Heart right ventricle (tissue), 16 donors: ENCODE data around the gene ZFP90. TPM values are rescaled to one million over a fixed set of nuclear protein-coding genes. Genes with fewer than 3 reads are reported as not detected.

Source experiments
- ATAC-seq, 8 donors: fragments of 200-7000 bp; cut with Tn5 transposase; one replicate each; pipeline ENCODE4 v1.9.1; 2020; ENCODE audit warnings: mild to moderate bottlenecking in 8 of 8, moderate library complexity in 8 of 8, moderate number of reproducible peaks in 1 of 8
- DNase-seq, 2 donors: peaks; one replicate each; pipeline ENCODE4 v3.0.0-alpha.2; 2020
- H3K27ac ChIP-seq, 10 donors: fragments of 200-600 bp; sonication (generic) in 2 of 10; one replicate each; pipeline versions ENCODE4 v1.5.0 to v1.8.0; 2020 to 2022; ENCODE audit warnings: mild to moderate bottlenecking in 3 of 10
- H3K27me3 ChIP-seq, 7 donors: fragments of 200-600 bp; one replicate each; pipeline ENCODE4 v1.8.0; 2021 to 2022; ENCODE audit warnings: mild to moderate bottlenecking in 2 of 7
- H3K36me3 ChIP-seq, 9 donors: fragments of 200-600 bp; sonication (generic) in 1 of 9; one replicate each; pipeline versions ENCODE4 v1.5.0 to v1.8.0; 2020 to 2022; ENCODE audit warnings: mild to moderate bottlenecking in 2 of 9
- H3K4me1 ChIP-seq, 9 donors: fragments of 200-600 bp; sonication (generic) in 1 of 9; one replicate each; pipeline versions ENCODE4 v1.5.0 to v1.8.0; 2020 to 2022; ENCODE audit warnings: mild to moderate bottlenecking in 4 of 9
- H3K4me3 ChIP-seq, 10 donors: fragments of 200-600 bp; sonication (generic) in 2 of 10; one replicate each; pipeline versions ENCODE4 v1.5.0 to v1.8.0; 2020 to 2022; ENCODE audit warnings: mild to moderate bottlenecking in 7 of 10, moderate library complexity in 2 of 10
- H3K9me3 ChIP-seq, 11 donors: fragments of 200-600 bp in 10 of 11; sonication (generic) in 2 of 11; one replicate each; pipeline versions ENCODE4 v1.5.0 to v1.8.0; 2013 to 2022; ENCODE audit warnings: mild to moderate bottlenecking in 2 of 11, control low read depth in 1 of 11, moderate library complexity in 1 of 11
- CTCF ChIP-seq, 9 donors: fragments of 200-600 bp; sonication (generic) in 2 of 9; IDR thresholded peaks; one replicate each; pipeline versions ENCODE4 v1.5.0 to v1.8.0; 2021 to 2022; ENCODE audit warnings: antibody characterized with exemption in 9 of 9, mild to moderate bottlenecking in 5 of 9, moderate library complexity in 1 of 9
- WGBS, 2 donors: extraction: QIAGEN DNeasy Blood & Tissue Kit; methylation state at CpG; one replicate each; pipeline ENCODE4 v1.1.7; 2013; ENCODE audit warnings: inconsistent platforms in 1 of 2; 5-methylcytosine and 5-hydroxymethylcytosine counted together
- intact Hi-C, 10 donors: fragments of 100-400 bp; cut with DNase I; formaldehyde crosslinking; loops; one replicate each; pipeline versions ENCODE4 v1.11.1 to v1.14.2; 2022
- long read RNA-seq, 3 donors: library from polyadenylated mRNA; unstranded; transcript quantifications; one replicate each; pipeline ENCODE4 v2.0.0, GENCODE V29; 2020 to 2021
- polyA plus RNA-seq, 2 donors: library from polyadenylated mRNA; stranded (reverse); fragments of 200-250 nt; gene quantifications; one replicate each; pipeline ENCODE4 v1.2.3, GENCODE V29; 2013
- total RNA-seq, 10 donors: library from RNA; stranded (reverse); fragmentation: NEBNext Ultra II Directional in 3 of 10; extraction: Animal tissue kit (Norgen Biotek cat#: 25700) in 3 of 10; gene quantifications; one replicate each; pipeline versions ENCODE4 v1.2.1 to v1.2.4, GENCODE V29; 2021 to 2023
- donor health status: Arrhythmogenic right ventricular cardiomyopathy.
- donor health status: ischemic (EF 13 %, LVEDD 7.1; RV severe dilation, severe dysfunction).
- donor health status: healthy with polysubstance abuse.
- donor health status: DM: no; HTN: yes; CAD: no.
- donor health status: DM: no; HTN: no; CAD: no.
- donor health status: ischemic (EF 25% LVEDD 6.9; RV normal size, moderate dysfunction).
- donor health status: ischemic (EF 25% LVEDD 5.7; RV mildly dilated, moderate dysfunction).
- donor health status: healthy.
- donor health status: DM: yes; HTN: yes; CAD: no.
- donor health status: Ischemic cardiomyopathy.
- donor health status: ischemic (EF 35%, LVEDD 5.7; RV mildly dilated, moderate dysfunction).
- donor health status: nonischemic (EF 11% LVEDD 7.7; RV severe dilation, severe dysfunction).
- donor health status: DM: yes; HTN: yes; CAD: no.
- donor health status: PGD.
- donor health status: ischemic (EF 29% LVEDD 5.4; RV normal size, mild dysfunction).
- donor health status: nonischemic (EF 23%, LVEDD 6.1; RV moderate dilation, normal function).

The ZFP90 gene
- total RNA-seq (10 to 100 TPM in 9 of 10 donors, 1 to 10 TPM in 1; 9.1 to 15.6 (median 12.2) TPM), polyA plus RNA-seq (1 to 10 TPM; 5.0 to 7.0 TPM)
- long read RNA-seq, donor 1, partial matches to known transcripts = 1 of 6 reads
- long read RNA-seq, donor 1, other reads (novel, unspliced or antisense) = 2 of 6 reads
- long read RNA-seq, donor 2, partial matches to known transcripts = 0 of 2 reads
- long read RNA-seq, donor 2, other reads (novel, unspliced or antisense) = 2 of 2 reads
- long read RNA-seq, donor 3, partial matches to known transcripts = 0 of 2 reads
- long read RNA-seq, donor 3, other reads (novel, unspliced or antisense) = 1 of 2 reads

GRCh38 chr16:68538880-68539701, at the start of gene ZFP90:
ZFP90 (plus strand) TSS chr16:68539291; CDS start chr16:68539793, 502 bp downstream.
- Histone ChIP-seq H3K27me3 (no peaks in the 10 kb centered on the region), H3K36me3 (peaks cover 0 to 24% (median 0%) of the 10 kb centered on the region in 9 donors), H3K27ac (peak within 1 kb of the TSS; percentile 19 to 91 (median 82)), H3K9me3 (peaks cover 0 to under 1% (median 0%) of the 10 kb centered on the region in 11 donors), H3K4me1 (peaks cover 0 to 16% (median 9%) of the 10 kb centered on the region in 9 donors), H3K4me3 (peak within 1 kb of the TSS; percentile 84 to 99 (median 95))
- 1% methylated on average over 61 to 71 of the region's 71 CpGs for WGBS, 2 donors
- no peak for TF ChIP-seq CTCF (IDR thresholded peaks at IDR 0.05)
- intact Hi-C loops = loop anchor here in 1 of 10 donors (10.0 kb wide), 1 partner anchor 306 kb away; the partner anchor contains the start of gene TANGO6
- ATAC-seq = peak; percentile 99 to 100 (median 99)
- DNase-seq = peak; percentile 88 to 94

- intact Hi-C loops = no loop called here
- ATAC-seq = no peak
These were observed 48.7 kb upstream of the ZFP90 start for GRCh38 chr16:68490358-68490757.

GRCh38 chr16:68490829-68491575, 48.1 kb upstream of the ZFP90 start:
- DNase-seq = no peak
- WGBS, 2 donors = 47 to 55% methylated on average over 13 of the region's 13 CpGs
- Histone ChIP-seq H3K4me3 (no peak overlapping the region), H3K36me3 (no peaks in the 10 kb centered on the region), H3K27ac (no peak overlapping the region), H3K9me3 (no peaks in the 10 kb centered on the region), H3K4me1 (peaks cover 0 to 11% (median 0%) of the 10 kb centered on the region in 9 donors), H3K27me3 (peaks cover 0 to 11% (median 0%) of the 10 kb centered on the region in 7 donors)
- intact Hi-C loops = no loop called here
- TF ChIP-seq CTCF (IDR thresholded peaks at IDR 0.05) = no peak
- ATAC-seq = peak in 1 of 8 donors; percentile 15

More at GRCh38 chr16:68490358-68490757, 48.7 kb upstream of the ZFP90 start:
- H3K4me1 ChIP-seq = peaks cover 0 to 11% (median 0%) of the 10 kb centered on the region in 9 donors
- H3K4me3 ChIP-seq = no peak overlapping the region
- H3K27me3 ChIP-seq = peaks cover 0 to 11% (median 0%) of the 10 kb centered on the region in 7 donors
- no peaks in the 10 kb centered on the region for H3K9me3 ChIP-seq
- no peak overlapping the region for H3K27ac ChIP-seq
- no peak for TF ChIP-seq CTCF (IDR thresholded peaks at IDR 0.05)
- 71 to 81% methylated on average over 1 of the region's 1 CpG for WGBS, 2 donors
- H3K36me3 ChIP-seq = no peaks in the 10 kb centered on the region
- no peak for DNase-seq

GRCh38 chr16:68491576-68491950, 47.5 kb upstream of the ZFP90 start:
- Histone ChIP-seq H3K27me3 (peaks cover 0 to 11% (median 0%) of the 10 kb centered on the region in 7 donors), H3K9me3 (no peaks in the 10 kb centered on the region), H3K4me3 (no peak overlapping the region), H3K4me1 (peaks cover 0 to 9% (median 0%) of the 10 kb centered on the region in 9 donors), H3K27ac (no peak overlapping the region), H3K36me3 (no peaks in the 10 kb centered on the region)
- no peak for ATAC-seq
- intact Hi-C loops = no loop called here
- no peak for DNase-seq
- TF ChIP-seq CTCF (IDR thresholded peaks at IDR 0.05) = no peak
- WGBS, 2 donors = 85 to 87% methylated on average over 14 of the region's 14 CpGs
